GM12873 (cell line): ENCODE measurements around the gene MIPEP.

ENCODE experiments used
- CTCF ChIP-seq: IDR thresholded peaks from 2 replicates; pipeline ENCODE4 v1.5.1; 2012; ENCODE audit warnings: low read depth, mild to moderate bottlenecking, moderate library complexity, low read length, control low read depth; ENCODE audit not compliant: insufficient read depth; ENCODE audit errors: missing control alignments

The MIPEP gene

DNA sequence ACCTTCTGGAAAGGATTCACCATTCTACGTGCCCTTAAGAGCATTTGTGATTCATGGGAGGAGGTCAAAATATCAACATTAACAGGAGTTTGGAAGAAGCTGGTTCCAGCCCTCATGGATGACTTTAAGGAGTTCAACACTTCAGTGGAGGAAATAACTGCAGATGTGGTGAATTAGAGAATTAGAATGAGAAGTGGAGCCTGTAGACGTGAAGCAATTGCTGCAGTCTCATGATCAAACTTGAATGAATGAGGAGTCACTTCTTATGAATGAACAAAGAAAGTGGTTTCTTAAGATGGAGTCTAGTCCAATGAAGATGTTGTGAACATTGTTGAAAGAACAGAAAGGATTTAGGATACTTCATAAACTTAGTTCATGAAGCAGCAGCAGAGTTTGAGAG, 189.9 kb downstream of the MIPEP start:
- no peak for TF ChIP-seq CTCF

DNA sequence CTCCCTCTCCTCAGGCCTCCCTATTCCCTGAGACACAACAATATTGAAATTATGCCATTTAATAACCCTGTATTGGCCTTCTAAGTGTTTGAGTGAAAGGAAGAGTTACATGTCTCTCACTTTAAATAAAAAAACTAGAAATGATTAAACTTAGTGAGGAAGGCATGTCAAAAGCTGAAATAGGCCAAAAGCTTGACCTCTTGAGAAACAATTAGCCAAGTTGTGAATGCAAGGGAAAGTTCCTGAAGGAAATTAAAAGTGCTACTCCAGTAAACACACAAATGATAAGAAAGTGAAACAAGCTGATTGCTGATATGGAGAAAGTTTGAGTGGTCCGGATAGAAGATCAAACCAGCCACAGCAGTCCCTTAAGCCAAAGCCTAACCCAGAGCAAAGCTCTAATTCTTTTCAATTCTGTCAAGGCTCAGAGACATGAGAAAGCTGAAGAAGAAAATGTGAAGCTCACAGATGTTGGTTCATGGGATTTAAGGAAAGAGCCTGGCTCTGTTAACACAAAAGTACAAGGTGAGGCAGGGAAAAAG, 191.4 kb downstream of the MIPEP start:
- no peak for TF ChIP-seq CTCF

DNA sequence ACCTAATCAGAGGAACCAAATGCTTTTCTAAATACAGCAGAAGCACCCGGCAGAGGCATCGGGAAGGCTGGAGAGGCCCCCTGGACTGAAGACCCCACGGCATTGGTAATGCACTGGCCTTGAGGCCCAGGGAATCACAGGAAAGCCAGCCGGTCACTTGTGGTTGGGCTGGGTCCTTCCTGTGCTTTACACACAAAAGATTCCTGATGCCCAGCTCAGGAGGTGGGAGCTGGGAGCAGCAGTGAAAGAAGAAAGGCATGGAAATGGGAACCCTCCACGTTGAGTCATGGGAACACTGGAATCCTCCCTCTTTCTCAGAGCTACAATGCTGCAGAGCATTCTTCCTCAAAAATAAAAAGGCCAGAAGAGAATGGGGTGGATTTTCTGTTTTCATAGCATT, 192.6 kb downstream of the MIPEP start:
- no peak for TF ChIP-seq CTCF

- no peak for TF ChIP-seq CTCF
Observed at GRCh38 chr13:23695711-23696464, 193.3 kb downstream of the MIPEP start.

DNA sequence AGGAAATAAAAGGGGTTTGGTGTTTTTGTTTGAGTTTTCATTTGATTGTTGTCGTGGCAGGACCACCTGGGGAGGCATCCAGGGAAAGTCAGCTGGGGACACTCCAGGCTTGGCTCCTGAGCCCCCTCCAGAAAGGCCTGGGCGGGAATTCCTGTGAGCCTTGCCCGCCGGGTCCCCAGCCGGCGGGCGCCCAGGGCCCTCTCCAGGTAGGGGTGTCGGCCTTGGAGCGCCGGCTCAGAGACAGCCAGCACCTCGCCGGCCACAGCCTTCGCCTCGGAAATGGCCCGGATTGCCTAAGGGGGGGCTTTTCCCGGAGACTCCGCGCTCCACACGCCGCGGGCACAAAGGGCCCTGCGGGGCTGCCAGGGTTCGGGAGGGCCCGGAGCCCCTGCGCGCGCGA, 194.0 kb downstream of the MIPEP start:
- TF ChIP-seq CTCF, result no peak

DNA sequence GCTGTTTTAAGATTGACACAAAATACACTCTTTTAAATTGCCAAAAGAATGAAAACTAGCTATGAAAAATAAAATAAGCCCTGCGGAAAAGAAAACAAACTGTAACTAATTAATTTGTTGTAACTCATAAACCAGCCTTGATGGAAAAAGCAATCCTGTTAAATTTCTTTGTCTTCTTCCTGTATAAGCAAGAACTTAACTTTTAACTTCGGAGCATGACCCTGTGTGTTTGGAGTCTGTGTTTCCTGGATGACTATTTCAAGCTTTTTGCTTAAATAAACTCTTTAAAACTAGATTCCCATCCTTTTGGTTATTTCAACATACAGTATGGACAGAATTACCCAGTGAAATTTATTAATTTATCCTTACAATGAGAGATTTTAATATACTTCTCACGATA, 196.4 kb downstream of the MIPEP start:
- TF ChIP-seq CTCF, result no peak

GRCh38 chr13:23690668-23691067, 198.5 kb downstream of the MIPEP start:
- no peak for TF ChIP-seq CTCF
